Skeletal muscle satellite cell (primary cell): Measurements from ENCODE around the gene SLN.

ENCODE experiments used
- H3K27me3 ChIP-seq: 2 replicates; pipeline ENCODE4 v1.7.0; 2013; ENCODE audit warnings: low read length; ENCODE audit not compliant: control insufficient read depth, insufficient read depth
- H3K36me3 ChIP-seq: 2 replicates; pipeline ENCODE4 v1.7.0; 2013; ENCODE audit warnings: mild to moderate bottlenecking, control low read depth, low read length; ENCODE audit not compliant: insufficient read depth
- H3K4me1 ChIP-seq: 2 replicates; pipeline ENCODE4 v1.7.0; 2013; ENCODE audit warnings: low read length; ENCODE audit not compliant: control insufficient read depth, insufficient read depth
- H3K4me2 ChIP-seq: 2 replicates; pipeline ENCODE4 v1.7.0; 2013; ENCODE audit warnings: mild to moderate bottlenecking, low read length
- H3K4me3 ChIP-seq: 2 replicates; pipeline ENCODE4 v1.7.0; 2013; ENCODE audit warnings: low read length
- H3K9ac ChIP-seq: 2 replicates; pipeline ENCODE4 v1.7.0; 2013; ENCODE audit warnings: mild to moderate bottlenecking, low read depth, low read length, moderate library complexity
- H3K9me3 ChIP-seq: replicated peaks from 2 replicates; pipeline ENCODE4 v1.7.0; 2013; ENCODE audit warnings: mild to moderate bottlenecking, control low read depth, low read length

SLN gene

DNA sequence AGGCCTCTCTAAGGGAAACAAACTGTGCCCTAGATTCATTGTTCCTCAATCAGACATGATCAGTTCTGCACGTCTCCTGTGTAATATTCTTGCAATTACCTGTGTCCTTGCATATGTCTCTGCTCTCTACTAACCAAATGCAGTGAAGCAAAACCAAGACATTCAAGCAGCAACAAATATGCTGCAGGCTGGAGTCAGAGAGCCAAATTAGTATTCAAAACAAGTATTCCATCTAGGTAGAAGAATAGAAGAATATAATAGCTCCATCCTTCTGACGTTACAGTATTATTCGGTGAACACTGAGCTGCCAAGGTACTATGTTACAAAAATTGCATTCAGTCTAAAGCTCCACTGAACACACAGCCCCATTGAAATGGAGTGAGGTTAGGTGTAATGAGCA lies 51.8 kb downstream of the SLN start:
- Histone ChIP-seq H3K27me3 (no peaks in the 10 kb centered on the region), H3K36me3 (no peaks in the 10 kb centered on the region), H3K9ac (no peak overlapping the region), H3K9me3 (no peaks in the 10 kb centered on the region), H3K4me1 (peaks cover 5% of the 10 kb centered on the region), H3K4me2 (no peak overlapping the region), H3K4me3 (no peak overlapping the region)

DNA sequence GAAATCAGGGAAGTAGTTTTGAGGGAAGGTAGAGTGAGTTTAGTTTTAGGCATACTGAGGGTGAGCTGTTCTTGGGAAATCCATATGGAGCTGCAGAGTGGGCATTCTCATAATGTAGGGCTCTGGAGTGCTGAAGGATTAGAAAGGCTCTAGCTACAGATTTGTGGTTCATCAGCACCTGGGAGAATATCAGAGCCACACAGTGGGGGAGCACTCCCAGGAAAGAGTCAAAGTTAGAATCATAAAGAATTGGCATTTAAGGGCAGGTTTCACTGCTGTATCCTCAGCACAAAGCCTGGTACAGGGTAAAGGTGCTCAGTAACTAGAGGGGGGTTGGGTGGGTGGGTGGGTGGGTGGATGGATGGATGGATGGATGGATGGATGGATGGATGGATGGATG lies 52.5 kb downstream of the SLN start:
- no peak overlapping the region for H3K4me3 ChIP-seq
- no peak overlapping the region for H3K9ac ChIP-seq
- no peaks in the 10 kb centered on the region for H3K27me3 ChIP-seq
- H3K4me1 ChIP-seq: no peaks in the 10 kb centered on the region
- H3K4me2 ChIP-seq: no peak overlapping the region
- H3K9me3 ChIP-seq: no peaks in the 10 kb centered on the region
- H3K36me3 ChIP-seq: no peaks in the 10 kb centered on the region
